HFF-Myc (cell line): ENCODE data around the gene SMNDC1.

Experiments
- DNase-seq: peaks from one replicate; pipeline ENCODE4 v3.0.0-alpha.2; 2011; ENCODE audit warnings: low read depth; ENCODE audit errors: extremely low read depth
- H3K4me3 ChIP-seq: replicated peaks from 2 replicates; pipeline ENCODE4 v1.5.1; 2011; ENCODE audit warnings: low read depth, mild to moderate bottlenecking, control low read depth, low read length
- TF ChIP-seq, protein P1 (sequence below): IDR thresholded peaks from 2 replicates; pipeline ENCODE4 v1.5.1; 2012; ENCODE audit warnings: mild to moderate bottlenecking, low read depth, low read length, control low read depth; ENCODE audit errors: missing control alignments

Gene SMNDC1

DNA sequence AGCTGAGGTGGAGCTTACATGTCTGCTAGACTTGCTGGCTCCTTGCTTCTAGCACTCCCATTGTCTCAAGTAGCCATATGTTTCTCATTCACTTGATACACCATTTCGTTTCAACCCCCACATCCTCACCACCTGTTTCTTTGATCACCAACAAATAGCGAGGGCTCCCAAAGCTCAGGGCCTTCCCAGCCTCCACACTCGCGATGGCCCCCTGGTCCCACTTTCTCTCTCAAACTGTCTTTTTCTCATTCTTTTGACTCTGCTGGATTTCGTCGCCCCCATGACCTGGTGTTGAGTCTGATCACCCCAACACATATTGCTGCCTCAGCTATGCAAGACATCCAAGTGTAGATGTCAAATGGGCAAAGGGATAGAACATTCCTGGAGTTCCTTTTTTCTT is 26.0 kb upstream of the SMNDC1 start:
- no peak for DNase-seq
- TF ChIP-seq, protein P1, sequence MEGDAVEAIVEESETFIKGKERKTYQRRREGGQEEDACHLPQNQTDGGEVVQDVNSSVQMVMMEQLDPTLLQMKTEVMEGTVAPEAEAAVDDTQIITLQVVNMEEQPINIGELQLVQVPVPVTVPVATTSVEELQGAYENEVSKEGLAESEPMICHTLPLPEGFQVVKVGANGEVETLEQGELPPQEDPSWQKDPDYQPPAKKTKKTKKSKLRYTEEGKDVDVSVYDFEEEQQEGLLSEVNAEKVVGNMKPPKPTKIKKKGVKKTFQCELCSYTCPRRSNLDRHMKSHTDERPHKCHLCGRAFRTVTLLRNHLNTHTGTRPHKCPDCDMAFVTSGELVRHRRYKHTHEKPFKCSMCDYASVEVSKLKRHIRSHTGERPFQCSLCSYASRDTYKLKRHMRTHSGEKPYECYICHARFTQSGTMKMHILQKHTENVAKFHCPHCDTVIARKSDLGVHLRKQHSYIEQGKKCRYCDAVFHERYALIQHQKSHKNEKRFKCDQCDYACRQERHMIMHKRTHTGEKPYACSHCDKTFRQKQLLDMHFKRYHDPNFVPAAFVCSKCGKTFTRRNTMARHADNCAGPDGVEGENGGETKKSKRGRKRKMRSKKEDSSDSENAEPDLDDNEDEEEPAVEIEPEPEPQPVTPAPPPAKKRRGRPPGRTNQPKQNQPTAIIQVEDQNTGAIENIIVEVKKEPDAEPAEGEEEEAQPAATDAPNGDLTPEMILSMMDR, result no peak

DNA sequence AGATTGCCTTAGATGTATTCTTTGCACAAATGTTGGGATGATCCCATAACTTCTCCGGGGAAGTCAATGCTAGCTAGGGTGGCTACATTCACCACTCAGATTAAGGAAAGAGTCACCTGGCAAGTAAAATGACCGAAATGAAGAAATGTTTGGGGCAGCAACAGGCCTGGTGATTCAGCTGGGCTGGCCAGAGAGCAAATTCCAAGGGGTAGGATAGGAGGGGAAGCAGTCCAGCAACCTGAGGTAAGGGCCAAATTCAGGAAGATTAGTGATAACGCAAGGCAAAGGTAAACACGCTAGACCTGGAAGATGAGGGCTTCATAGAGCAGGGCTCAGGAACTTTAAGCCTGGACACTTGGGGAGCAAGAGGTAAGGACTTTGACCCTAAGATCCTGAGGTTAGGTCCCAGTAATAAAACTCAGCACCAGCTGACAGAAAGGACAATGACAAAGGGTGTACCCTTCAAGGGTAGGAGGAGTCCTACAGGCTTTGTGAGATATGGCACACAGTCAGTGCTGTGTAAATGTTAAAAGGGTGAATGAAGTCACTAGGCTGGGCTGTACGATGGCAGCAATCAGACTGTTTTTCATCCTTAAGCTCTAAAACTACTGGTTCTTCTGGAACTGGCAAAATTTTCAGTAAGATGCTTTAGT is 22.7 kb upstream of the SMNDC1 start:
- no peak for DNase-seq
- TF ChIP-seq, protein P1, result no peak
- H3K4me3 ChIP-seq, result no peak overlapping the region

More for the DNA sequence above, 26.0 kb upstream of the SMNDC1 start:
- no peak overlapping the region for H3K4me3 ChIP-seq

DNA sequence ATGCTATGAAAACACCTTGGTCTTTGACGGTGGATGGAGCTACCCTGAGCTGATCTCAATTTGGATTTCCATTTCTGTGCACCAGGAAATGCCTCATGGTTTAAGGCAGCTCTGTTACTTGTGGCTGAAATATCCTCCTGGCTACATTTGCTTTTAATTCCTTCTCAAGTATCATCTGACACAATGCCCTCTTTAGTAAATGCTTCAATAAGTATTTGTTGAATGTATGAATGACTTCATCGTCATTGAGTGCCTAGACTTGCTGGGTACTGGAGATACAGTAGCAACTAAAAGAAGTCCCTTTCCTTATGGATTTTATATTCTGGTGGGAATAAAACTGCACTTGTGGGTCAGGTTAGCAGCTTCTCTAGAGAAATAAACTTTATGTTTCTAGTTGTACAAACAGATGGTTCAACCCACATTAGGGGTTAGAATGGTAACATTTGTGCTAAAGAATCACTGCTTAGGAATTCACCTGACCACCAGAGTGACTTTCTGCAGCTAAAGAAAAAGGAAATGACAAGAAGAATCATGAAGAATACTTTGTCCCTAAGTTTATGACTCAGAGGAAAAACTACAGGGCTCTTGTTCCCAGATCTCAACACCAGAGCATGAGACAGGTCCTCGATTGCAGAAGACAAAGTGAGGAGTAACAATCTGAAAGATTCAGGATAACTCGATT is 21.8 kb upstream of the SMNDC1 start:
- peak; percentile 70 for DNase-seq
- TF ChIP-seq, protein P1, result no peak
- H3K4me3 ChIP-seq, result no peak overlapping the region

DNA sequence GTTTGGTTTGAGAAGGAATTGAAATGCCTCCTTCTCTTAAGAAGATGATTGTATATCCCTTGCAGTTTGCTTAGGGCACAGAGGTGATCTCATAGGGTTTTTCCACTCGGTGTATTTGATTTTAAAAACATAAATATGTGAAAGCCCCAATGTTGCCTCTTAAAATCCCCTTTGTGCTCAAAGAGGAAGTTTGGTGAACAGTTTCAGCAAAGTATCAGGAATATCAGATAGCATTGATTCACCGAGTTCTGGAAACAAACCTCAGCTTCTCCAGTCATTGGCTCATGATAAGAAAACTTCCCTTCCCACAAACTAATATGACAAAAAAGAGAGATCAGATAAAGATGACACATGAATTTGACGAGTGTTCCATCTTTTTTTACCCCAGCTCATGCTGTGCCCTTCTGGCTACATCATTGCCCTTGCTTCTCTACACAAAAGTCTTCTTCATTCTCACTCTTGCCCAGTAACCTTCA is 20.1 kb upstream of the SMNDC1 start:
- TF ChIP-seq, protein P1, result no peak
- no peak overlapping the region for H3K4me3 ChIP-seq
- no peak for DNase-seq

DNA sequence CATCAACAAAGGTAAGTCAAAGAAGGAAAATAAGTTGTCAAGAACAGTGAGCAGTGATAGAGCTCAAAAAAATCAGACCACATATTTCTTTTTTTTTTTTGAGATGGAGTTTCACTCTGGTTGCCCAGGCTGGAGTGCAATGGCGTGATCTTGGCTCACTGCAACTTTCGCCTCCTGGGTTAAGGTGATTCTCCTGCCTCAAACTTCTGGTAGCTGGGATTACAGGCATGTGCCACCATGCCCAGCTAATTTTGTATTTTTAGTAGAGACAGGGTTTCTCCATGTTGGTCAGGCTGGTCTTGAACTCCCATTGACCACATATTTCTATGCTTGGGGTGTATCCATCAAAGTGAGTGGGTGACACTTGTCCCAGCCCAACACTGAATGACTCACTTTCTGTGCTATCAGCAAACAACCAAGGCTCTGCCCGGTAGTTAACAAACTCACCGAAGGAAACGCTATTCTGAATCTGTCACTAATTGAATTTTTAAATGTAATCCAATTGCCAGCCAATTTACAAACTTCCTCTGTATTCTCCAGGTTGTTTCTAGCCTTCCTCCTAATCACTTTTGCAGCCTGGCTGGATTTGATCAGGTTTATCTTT is 19.6 kb upstream of the SMNDC1 start:
- H3K4me3 ChIP-seq, result no peak overlapping the region
- TF ChIP-seq, protein P1, result no peak
- no peak for DNase-seq

DNA sequence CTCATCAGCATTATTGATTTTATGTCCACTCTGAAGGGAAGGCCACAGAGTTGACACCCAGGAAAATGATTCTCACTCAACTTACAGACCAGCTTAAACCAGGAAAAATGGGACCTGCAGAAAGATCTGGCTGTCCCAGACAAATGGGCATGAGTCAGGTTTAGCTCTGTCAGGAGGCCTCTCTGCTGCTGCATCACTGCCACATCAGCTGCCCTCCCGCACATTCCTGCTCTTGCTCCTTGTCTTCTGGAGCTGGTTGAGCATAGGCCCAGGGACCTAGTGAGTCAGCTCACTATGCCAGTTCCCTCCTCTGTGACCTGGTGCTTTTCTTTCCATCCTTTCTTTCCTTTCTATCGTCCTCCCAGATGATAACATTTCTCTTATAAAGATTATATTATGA is 18.8 kb upstream of the SMNDC1 start:
- H3K4me3 ChIP-seq, result no peak overlapping the region
- DNase-seq, result no peak
- TF ChIP-seq, protein P1, result no peak
